HG03439 (cell line): ENCODE data around the gene JAGN1.
A peak's percentile ranks its signal among the peaks of the same experiment; 100 is the strongest.
"Not testable (repeated sequence)": the region's sequence is repeated elsewhere in the genome, so short reads cannot be mapped to it uniquely, and the experiment has no call there.

Experiments used
- ATAC-seq: cut with Tn5 transposase; IDR thresholded peaks from one replicate; pipeline ENCODE4 v1.9.1; 2021; ENCODE audit warnings: mild to moderate bottlenecking, moderate library complexity; ENCODE audit not compliant: unreplicated experiment

Gene JAGN1

GRCh38 chr3:9890249-9891071, at the start of gene JAGN1:
Gene JAGN1, plus strand, starts transcription at chr3:9890610. Its CDS starts 113 bp downstream, at chr3:9890723.
- ATAC-seq: peak; percentile 80

GRCh38 chr3:9841015-9841414, 49.4 kb upstream of the JAGN1 start:
- no peak for ATAC-seq

- peak; percentile 95 for ATAC-seq
Measured at GRCh38 chr3:9843715-9844438, 46.5 kb upstream of the JAGN1 start, which contains the start of gene RPUSD3. Gene RPUSD3, minus strand, starts transcription at chr3:9844008. Its CDS starts 18 bp downstream, at chr3:9843990.

GRCh38 chr3:9846231-9846630, 44.2 kb upstream of the JAGN1 start:
- no peak for ATAC-seq

- no peak for ATAC-seq
Measured at GRCh38 chr3:9846931-9847488, 43.4 kb upstream of the JAGN1 start.

GRCh38 chr3:9847870-9848269, 42.5 kb upstream of the JAGN1 start:
- not testable (repeated sequence) for ATAC-seq

- ATAC-seq: not testable (repeated sequence)
Measured at GRCh38 chr3:9848860-9849259, 41.5 kb upstream of the JAGN1 start.

GRCh38 chr3:9851383-9851782, 39.0 kb upstream of the JAGN1 start:
- ATAC-seq: not testable (repeated sequence)

GRCh38 chr3:9851926-9852325, 38.5 kb upstream of the JAGN1 start:
- not testable (repeated sequence) for ATAC-seq

GRCh38 chr3:9852528-9852927, 37.9 kb upstream of the JAGN1 start:
- no peak for ATAC-seq

GRCh38 chr3:9854291-9854940, 36.0 kb upstream of the JAGN1 start:
- not testable (repeated sequence) for ATAC-seq

- ATAC-seq: no peak
Measured at GRCh38 chr3:9855594-9855993, 34.8 kb upstream of the JAGN1 start.

GRCh38 chr3:9859530-9860025, 30.8 kb upstream of the JAGN1 start:
- ATAC-seq: no peak

GRCh38 chr3:9861201-9861600, 29.2 kb upstream of the JAGN1 start:
- ATAC-seq: no peak

GRCh38 chr3:9861626-9862130, 28.7 kb upstream of the JAGN1 start:
- ATAC-seq: no peak

GRCh38 chr3:9862391-9863057, 27.9 kb upstream of the JAGN1 start:
- no peak for ATAC-seq

- ATAC-seq: no peak
Measured at GRCh38 chr3:9863058-9863772, 27.2 kb upstream of the JAGN1 start.

GRCh38 chr3:9864200-9864927, 26.0 kb upstream of the JAGN1 start:
- ATAC-seq: no peak

- not testable (repeated sequence) for ATAC-seq
Measured at GRCh38 chr3:9865125-9865637, 25.2 kb upstream of the JAGN1 start.
